ENCODE measurements around the gene SOST. TPM values are rescaled to one million over a fixed set of nuclear protein-coding genes. Genes with fewer than 3 reads are reported as not detected.
"Not testable (repeated sequence)": the region's sequence is repeated elsewhere in the genome, so short reads cannot be mapped to it uniquely, and the experiment has no call there.

Gene SOST
- total and polyA plus RNA-seq, 3 experiments from 2014 or later, result not detected

GRCh38 chr17:43792668-43793067, 34.1 kb upstream of the SOST start:
- H3K27me3 ChIP-seq (ENCODE audit: insufficient read depth, low read length, poor library complexity, severe bottlenecking); H3K4me1 ChIP-seq (ENCODE audit: insufficient read depth, low read length); POLR2A ChIA-PET; H3K9me3 ChIP-seq (ENCODE audit: low read length); H3K36me3 Mint-ChIP-seq; H3K4me3 Mint-ChIP-seq; H3K36me3 ChIP-seq (ENCODE audit: insufficient read depth, low read length); CTCF ChIA-PET; H3K27ac Mint-ChIP-seq; H3K4me3 ChIP-seq (ENCODE audit: low read length); H3K9me3 Mint-ChIP-seq; H3K4me1 Mint-ChIP-seq; H3K27ac ChIP-seq (ENCODE audit: low read depth, low read length); DNase-seq: not testable (repeated sequence)
- H3K27me3 Mint-ChIP-seq, result peaks cover 16 to 51% of the 10 kb centered on the region in 2 donors

GRCh38 chr17:43791589-43791988, 33.0 kb upstream of the SOST start:
- Mint-ChIP-seq H3K27me3 (peaks cover 16 to 43% of the 10 kb centered on the region in 2 donors), H3K9me3 (no peaks in the 10 kb centered on the region), H3K4me1 (peaks cover 6 to 9% (median 9%) of the 10 kb centered on the region in 3 donors), H3K27ac (no peak overlapping the region), H3K4me3 (no peak overlapping the region), H3K36me3 (no peaks in the 10 kb centered on the region)
- Histone ChIP-seq H3K36me3 (ENCODE audit: insufficient read depth, low read length) (no peaks in the 10 kb centered on the region), H3K27ac (ENCODE audit: low read depth, low read length) (no peak overlapping the region), H3K27me3 (ENCODE audit: insufficient read depth, low read length, poor library complexity, severe bottlenecking) (no peaks in the 10 kb centered on the region), H3K4me3 (ENCODE audit: low read length) (no peak overlapping the region), H3K9me3 (ENCODE audit: low read length) (no peaks in the 10 kb centered on the region), H3K4me1 (ENCODE audit: insufficient read depth, low read length) (no peaks in the 10 kb centered on the region)
- CTCF ChIA-PET, result no interaction called here
- POLR2A ChIA-PET, result no interaction called here
- DNase-seq, result no peak

- H3K4me3 Mint-ChIP-seq, result no peak overlapping the region
- H3K36me3 ChIP-seq (ENCODE audit: insufficient read depth, low read length), result no peaks in the 10 kb centered on the region
- no peak overlapping the region for H3K27ac Mint-ChIP-seq
- no peaks in the 10 kb centered on the region for H3K9me3 Mint-ChIP-seq
- H3K27me3 Mint-ChIP-seq, result peaks cover 16 to 35% of the 10 kb centered on the region in 2 donors
- no peak overlapping the region for H3K4me3 ChIP-seq (ENCODE audit: low read length)
- POLR2A ChIA-PET, result no interaction called here
- H3K4me1 Mint-ChIP-seq, result peaks cover 6 to 9% (median 9%) of the 10 kb centered on the region in 3 donors
- H3K27ac ChIP-seq (ENCODE audit: low read depth, low read length), result no peak overlapping the region
- DNase-seq, result no peak
- no peaks in the 10 kb centered on the region for H3K4me1 ChIP-seq (ENCODE audit: insufficient read depth, low read length)
- CTCF ChIA-PET, result no interaction called here
- H3K36me3 Mint-ChIP-seq, result no peaks in the 10 kb centered on the region
- H3K27me3 ChIP-seq (ENCODE audit: insufficient read depth, low read length, poor library complexity, severe bottlenecking), result no peaks in the 10 kb centered on the region
- H3K9me3 ChIP-seq (ENCODE audit: low read length), result no peaks in the 10 kb centered on the region
These were observed 31.8 kb upstream of the SOST start for GRCh38 chr17:43790311-43790940.

GRCh38 chr17:43789482-43789881, 30.9 kb upstream of the SOST start:
- Mint-ChIP-seq H3K9me3 (no peaks in the 10 kb centered on the region), H3K4me1 (peaks cover 6 to 9% (median 9%) of the 10 kb centered on the region in 3 donors), H3K36me3 (no peaks in the 10 kb centered on the region), H3K27me3 (peaks cover 9 to 35% of the 10 kb centered on the region in 2 donors), H3K4me3 (no peak overlapping the region), H3K27ac (no peak overlapping the region)
- Histone ChIP-seq H3K4me1 (ENCODE audit: insufficient read depth, low read length) (no peaks in the 10 kb centered on the region), H3K9me3 (ENCODE audit: low read length) (no peaks in the 10 kb centered on the region), H3K4me3 (ENCODE audit: low read length) (no peak overlapping the region), H3K27ac (ENCODE audit: low read depth, low read length) (no peak overlapping the region), H3K36me3 (ENCODE audit: insufficient read depth, low read length) (no peaks in the 10 kb centered on the region), H3K27me3 (ENCODE audit: insufficient read depth, low read length, poor library complexity, severe bottlenecking) (no peaks in the 10 kb centered on the region)
- ChIA-PET POLR2A (no interaction called here), CTCF (no interaction called here)
- DNase-seq, result no peak

GRCh38 chr17:43788540-43788939, 29.9 kb upstream of the SOST start:
- no peak overlapping the region for H3K27ac ChIP-seq (ENCODE audit: low read depth, low read length)
- H3K4me3 Mint-ChIP-seq, result no peak overlapping the region
- no peaks in the 10 kb centered on the region for H3K36me3 Mint-ChIP-seq
- peaks cover 2% of the 10 kb centered on the region for H3K27me3 ChIP-seq (ENCODE audit: insufficient read depth, low read length, poor library complexity, severe bottlenecking)
- CTCF ChIA-PET, result no interaction called here
- H3K9me3 ChIP-seq (ENCODE audit: low read length), result no peaks in the 10 kb centered on the region
- DNase-seq, result no peak
- H3K36me3 ChIP-seq (ENCODE audit: insufficient read depth, low read length), result no peaks in the 10 kb centered on the region
- no peak overlapping the region for H3K27ac Mint-ChIP-seq
- H3K4me1 Mint-ChIP-seq, result peaks cover 6 to 9% (median 9%) of the 10 kb centered on the region in 3 donors
- no peaks in the 10 kb centered on the region for H3K4me1 ChIP-seq (ENCODE audit: insufficient read depth, low read length)
- peaks cover 14 to 38% of the 10 kb centered on the region in 2 donors for H3K27me3 Mint-ChIP-seq
- H3K4me3 ChIP-seq (ENCODE audit: low read length), result no peak overlapping the region
- POLR2A ChIA-PET, result no interaction called here
- no peaks in the 10 kb centered on the region for H3K9me3 Mint-ChIP-seq

- H3K9me3 ChIP-seq (ENCODE audit: low read length), result no peaks in the 10 kb centered on the region
- no peak overlapping the region for H3K27ac Mint-ChIP-seq
- CTCF ChIA-PET, result interaction anchor here (0.9 kb wide), 1 partner anchor 20 kb away, joined by 3 read pairs; no protein-coding TSS in a partner anchor
- H3K4me1 ChIP-seq (ENCODE audit: insufficient read depth, low read length), result no peaks in the 10 kb centered on the region
- H3K27ac ChIP-seq (ENCODE audit: low read depth, low read length), result no peak overlapping the region
- no peak for DNase-seq
- no peak overlapping the region for H3K4me3 ChIP-seq (ENCODE audit: low read length)
- POLR2A ChIA-PET, result no interaction called here
- peaks cover 14 to 40% of the 10 kb centered on the region in 2 donors for H3K27me3 Mint-ChIP-seq
- H3K36me3 ChIP-seq (ENCODE audit: insufficient read depth, low read length), result no peaks in the 10 kb centered on the region
- H3K9me3 Mint-ChIP-seq, result no peaks in the 10 kb centered on the region
- H3K4me3 Mint-ChIP-seq, result no peak overlapping the region
- no peaks in the 10 kb centered on the region for H3K36me3 Mint-ChIP-seq
- H3K27me3 ChIP-seq (ENCODE audit: insufficient read depth, low read length, poor library complexity, severe bottlenecking), result peaks cover 7% of the 10 kb centered on the region
- H3K4me1 Mint-ChIP-seq, result peaks cover 6 to 9% (median 9%) of the 10 kb centered on the region in 3 donors
These were observed 29.1 kb upstream of the SOST start for GRCh38 chr17:43787728-43788127.

- H3K4me1 ChIP-seq (ENCODE audit: insufficient read depth, low read length), result peaks cover under 1% of the 10 kb centered on the region
- H3K9me3 Mint-ChIP-seq, result no peaks in the 10 kb centered on the region
- no peak overlapping the region for H3K27ac ChIP-seq (ENCODE audit: low read depth, low read length)
- no peak overlapping the region for H3K27ac Mint-ChIP-seq
- H3K27me3 ChIP-seq (ENCODE audit: insufficient read depth, low read length, poor library complexity, severe bottlenecking), result peaks cover 20% of the 10 kb centered on the region
- no peak overlapping the region for H3K4me3 ChIP-seq (ENCODE audit: low read length)
- peaks cover 2 to 6% (median 2%) of the 10 kb centered on the region in 3 donors for H3K4me1 Mint-ChIP-seq
- H3K36me3 Mint-ChIP-seq, result no peaks in the 10 kb centered on the region
- H3K9me3 ChIP-seq (ENCODE audit: low read length), result no peaks in the 10 kb centered on the region
- H3K4me3 Mint-ChIP-seq, result no peak overlapping the region
- peaks cover 11 to 42% of the 10 kb centered on the region in 2 donors for H3K27me3 Mint-ChIP-seq
- POLR2A ChIA-PET, result no interaction called here
- CTCF ChIA-PET, result interaction anchor here (1.7 kb wide), 1 partner anchor 90 kb away, joined by 4 read pairs; no protein-coding TSS in a partner anchor
- H3K36me3 ChIP-seq (ENCODE audit: insufficient read depth, low read length), result no peaks in the 10 kb centered on the region
- DNase-seq, result no peak
These were observed 26.1 kb upstream of the SOST start for GRCh38 chr17:43784628-43785101.

- peaks cover 6 to 11% (median 8%) of the 10 kb centered on the region in 3 donors for H3K4me1 Mint-ChIP-seq
- Histone ChIP-seq H3K27me3 (ENCODE audit: insufficient read depth, low read length, poor library complexity, severe bottlenecking) (peaks cover 20% of the 10 kb centered on the region), H3K9me3 (ENCODE audit: low read length) (no peaks in the 10 kb centered on the region), H3K27ac (ENCODE audit: low read depth, low read length) (no peak overlapping the region), H3K4me1 (ENCODE audit: insufficient read depth, low read length) (peaks cover 6% of the 10 kb centered on the region), H3K4me3 (ENCODE audit: low read length) (no peak overlapping the region), H3K36me3 (ENCODE audit: insufficient read depth, low read length) (no peaks in the 10 kb centered on the region)
- CTCF ChIA-PET, result no interaction called here
- no peak overlapping the region for H3K4me3 Mint-ChIP-seq
- POLR2A ChIA-PET, result no interaction called here
- peaks cover 10 to 39% of the 10 kb centered on the region in 2 donors for H3K27me3 Mint-ChIP-seq
- no peak for DNase-seq
- peaks cover 0 to under 1% (median 0%) of the 10 kb centered on the region in 3 donors for H3K36me3 Mint-ChIP-seq
- H3K9me3 Mint-ChIP-seq, result no peaks in the 10 kb centered on the region
- no peak overlapping the region for H3K27ac Mint-ChIP-seq
These were observed 25.5 kb upstream of the SOST start for GRCh38 chr17:43784068-43784467.

All from CD8-positive, alpha-beta memory T cell (primary cell).